Activated naive CD4-positive, alpha-beta T cell (primary cell): ENCODE data around the gene LRP1B.

ENCODE experiments used
- DNase-seq, 4 experiments: peaks; one replicate each; lab custom pipeline; 2025; lab: John Stamatoyannopoulos, UW

Gene LRP1B

GRCh38 chr2:141508806-141509595, 621.8 kb downstream of the LRP1B start:
- no peak for DNase-seq

GRCh38 chr2:141508086-141508752, 622.6 kb downstream of the LRP1B start:
- no peak for DNase-seq

GRCh38 chr2:141506135-141506534, 624.7 kb downstream of the LRP1B start:
- no peak for DNase-seq

GRCh38 chr2:141501752-141502151, 629.1 kb downstream of the LRP1B start:
- no peak for DNase-seq

GRCh38 chr2:141499123-141499522, 631.7 kb downstream of the LRP1B start:
- no peak for DNase-seq

- DNase-seq, result no peak
Measured at GRCh38 chr2:141498561-141498960, 632.3 kb downstream of the LRP1B start.

GRCh38 chr2:141497272-141497671, 633.5 kb downstream of the LRP1B start:
- DNase-seq, result no peak

GRCh38 chr2:141496810-141497209, 634.0 kb downstream of the LRP1B start:
- DNase-seq, result no peak

GRCh38 chr2:141493936-141494335, 636.9 kb downstream of the LRP1B start:
- DNase-seq, result no peak

GRCh38 chr2:141492816-141493215, 638.0 kb downstream of the LRP1B start:
- no peak for DNase-seq

GRCh38 chr2:141490886-141491285, 639.9 kb downstream of the LRP1B start:
- DNase-seq, result no peak

GRCh38 chr2:141482697-141483096, 648.1 kb downstream of the LRP1B start:
- DNase-seq, result no peak

GRCh38 chr2:141475801-141476200, 655.0 kb downstream of the LRP1B start:
- DNase-seq, result no peak

GRCh38 chr2:141468761-141469160, 662.1 kb downstream of the LRP1B start:
- no peak for DNase-seq

- DNase-seq, result no peak
Measured at GRCh38 chr2:141467331-141467730, 663.5 kb downstream of the LRP1B start.

GRCh38 chr2:141464995-141465394, 665.8 kb downstream of the LRP1B start:
- DNase-seq, result no peak

GRCh38 chr2:141458351-141458750, 672.5 kb downstream of the LRP1B start:
- DNase-seq, result no peak

- no peak for DNase-seq
Measured at GRCh38 chr2:141455877-141456276, 674.9 kb downstream of the LRP1B start.

- no peak for DNase-seq
Measured at GRCh38 chr2:141455211-141455826, 675.5 kb downstream of the LRP1B start.

- no peak for DNase-seq
Measured at GRCh38 chr2:141440072-141440635, 690.7 kb downstream of the LRP1B start.

- DNase-seq, result no peak
Measured at GRCh38 chr2:141439524-141439923, 691.3 kb downstream of the LRP1B start.

- no peak for DNase-seq
Measured at GRCh38 chr2:141438536-141438935, 692.3 kb downstream of the LRP1B start.

- no peak for DNase-seq
Measured at GRCh38 chr2:141437521-141437920, 693.3 kb downstream of the LRP1B start.
